Hepatocyte (in vitro differentiated cells): ENCODE results near the gene GSTO1.

Experiments
- EZH2 ChIP-seq: fragments of 200-600 bp; sonication (generic); IDR thresholded peaks from 2 replicates; pipeline ENCODE4 v1.6.1; 2016; ENCODE audit warnings: antibody characterized with exemption, mild to moderate bottlenecking, borderline replicate concordance
- TF ChIP-seq, protein P1 (sequence below): fragments of 200-600 bp; sonication (generic); IDR thresholded peaks from 2 replicates; pipeline ENCODE4 v1.5.1; 2016; ENCODE audit warnings: antibody characterized with exemption, mild to moderate bottlenecking; ENCODE audit not compliant: poor library complexity

DNA sequence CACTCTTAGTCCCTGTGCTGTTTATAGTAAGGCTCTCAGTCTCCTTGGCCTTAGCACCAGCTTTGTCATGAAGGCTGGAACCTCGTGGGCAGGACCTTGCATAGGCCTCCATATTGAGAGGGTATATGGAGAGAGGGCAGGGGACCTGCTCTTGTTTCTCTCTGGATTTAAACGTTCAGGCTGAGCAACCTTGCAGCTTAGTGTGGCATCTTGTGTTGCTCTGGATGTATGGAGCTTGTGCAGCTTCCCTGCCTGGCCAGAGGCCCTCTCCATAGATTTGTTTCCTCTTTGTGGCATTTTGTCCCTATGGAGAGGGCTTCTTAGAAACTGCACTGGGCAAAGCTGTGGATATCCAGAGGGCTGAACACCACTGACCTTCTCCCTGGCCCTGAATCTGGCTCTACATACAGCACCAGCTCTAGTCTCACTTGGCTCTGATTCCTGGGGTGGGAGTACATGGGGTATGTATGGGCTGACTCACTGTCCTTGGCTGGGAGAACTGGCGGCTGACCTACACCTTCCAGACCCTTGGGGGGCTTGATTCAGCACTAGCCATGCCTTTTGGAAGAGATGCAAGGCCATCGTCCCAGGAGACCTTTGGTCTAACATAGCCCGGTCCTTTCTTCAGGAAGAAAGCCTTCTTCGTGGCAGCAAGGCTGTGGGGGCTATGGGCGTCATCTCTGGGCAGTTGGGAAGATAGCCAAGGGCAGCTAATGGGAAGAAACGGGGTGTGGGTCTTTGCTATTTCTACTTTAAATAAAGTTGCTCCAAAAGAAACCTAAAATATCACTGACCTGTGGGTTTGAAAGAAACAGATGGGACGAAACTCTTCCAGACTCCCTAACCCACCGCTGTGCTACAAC is 53.1 kb downstream of the GSTO1 start:
- TF ChIP-seq EZH2: no peak
- TF ChIP-seq, protein P1, sequence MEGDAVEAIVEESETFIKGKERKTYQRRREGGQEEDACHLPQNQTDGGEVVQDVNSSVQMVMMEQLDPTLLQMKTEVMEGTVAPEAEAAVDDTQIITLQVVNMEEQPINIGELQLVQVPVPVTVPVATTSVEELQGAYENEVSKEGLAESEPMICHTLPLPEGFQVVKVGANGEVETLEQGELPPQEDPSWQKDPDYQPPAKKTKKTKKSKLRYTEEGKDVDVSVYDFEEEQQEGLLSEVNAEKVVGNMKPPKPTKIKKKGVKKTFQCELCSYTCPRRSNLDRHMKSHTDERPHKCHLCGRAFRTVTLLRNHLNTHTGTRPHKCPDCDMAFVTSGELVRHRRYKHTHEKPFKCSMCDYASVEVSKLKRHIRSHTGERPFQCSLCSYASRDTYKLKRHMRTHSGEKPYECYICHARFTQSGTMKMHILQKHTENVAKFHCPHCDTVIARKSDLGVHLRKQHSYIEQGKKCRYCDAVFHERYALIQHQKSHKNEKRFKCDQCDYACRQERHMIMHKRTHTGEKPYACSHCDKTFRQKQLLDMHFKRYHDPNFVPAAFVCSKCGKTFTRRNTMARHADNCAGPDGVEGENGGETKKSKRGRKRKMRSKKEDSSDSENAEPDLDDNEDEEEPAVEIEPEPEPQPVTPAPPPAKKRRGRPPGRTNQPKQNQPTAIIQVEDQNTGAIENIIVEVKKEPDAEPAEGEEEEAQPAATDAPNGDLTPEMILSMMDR: no peak
